ENCODE measurements around the gene SIK3.

GRCh38 chr11:116864531-116864930 is 233.7 kb downstream of the SIK3 start:
- TF ChIP-seq POLR2AphosphoS5 (IDR thresholded peaks at IDR 0.05; ENCODE audit: low read depth) = no peak
- no peak for TF ChIP-seq CTCF (IDR thresholded peaks at IDR 0.05; ENCODE audit: insufficient read depth, low read length)

Measured in HL-60 (cell line).